Measurements from ENCODE around the gene NCKAP1. TPM values are rescaled to one million over a fixed set of nuclear protein-coding genes. Genes with fewer than 3 reads are reported as not detected.

Gene NCKAP1
- polyA plus RNA-seq, 1 of the 3 experiments (the other 2 are of a cell fraction): 64.0 TPM

DNA sequence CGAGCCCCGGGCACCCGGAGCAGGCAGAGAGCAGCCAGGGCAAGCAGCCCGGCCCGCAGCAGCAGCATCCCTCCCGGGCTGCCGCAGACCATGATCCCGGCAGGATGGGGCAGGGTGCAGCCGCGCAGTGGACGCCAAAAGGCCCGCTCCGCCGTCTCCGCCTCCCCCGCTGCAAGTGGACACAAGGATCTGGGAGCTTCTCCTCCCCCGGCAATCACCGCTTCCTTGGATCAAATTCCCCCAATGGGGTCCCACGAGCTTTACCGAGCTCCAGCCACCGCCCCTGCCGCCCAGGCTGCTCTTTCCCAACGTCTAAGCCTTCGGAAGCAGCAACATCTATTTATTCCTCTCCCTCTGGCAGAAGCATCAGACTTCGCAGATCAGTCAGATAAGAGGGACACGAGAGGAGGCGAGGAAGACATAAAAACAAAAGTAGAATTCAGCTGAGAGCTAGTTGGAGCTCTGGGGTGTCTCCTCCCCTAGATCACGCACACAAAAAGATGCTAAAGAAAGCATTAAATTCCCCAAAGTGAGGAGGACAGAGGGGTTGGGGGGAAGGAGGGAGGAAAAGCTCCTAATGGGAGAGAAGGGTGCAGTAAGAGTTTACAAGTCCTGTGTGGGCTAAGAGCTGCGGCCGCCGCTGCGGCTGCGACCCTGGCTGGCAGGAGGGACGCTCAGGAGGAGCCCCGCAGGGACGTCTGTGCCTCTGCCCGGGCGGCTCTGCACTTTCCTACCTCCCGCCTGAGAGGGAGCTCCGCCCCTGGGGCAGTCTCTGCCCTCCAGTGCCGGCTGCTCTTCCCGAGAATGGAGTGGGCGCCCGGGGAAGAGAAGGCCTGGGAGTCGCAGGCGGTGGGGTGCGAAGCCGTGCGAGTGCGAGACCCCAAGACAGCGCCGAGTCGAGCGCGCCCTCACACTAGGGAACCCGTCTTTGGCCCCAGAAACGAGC lies 171.5 kb downstream of the NCKAP1 start, which contains the start of gene FRZB:
Gene FRZB (minus strand): TSS at position 177 of the 946 bp plus-strand sequence. CDS start 85 bp downstream, at position 92.
- DNase-seq: peak; percentile 84
- Histone ChIP-seq H3K36me3 (replicated peaks in 1 of 2; ENCODE audit: control insufficient read depth in 1 of 2, insufficient read depth in 2 of 2, low read length in 1 of 2) (no peaks in the 10 kb centered on the region), H2AFZ (ENCODE audit: low read depth) (peak within 1 kb of the TSS; percentile 88), H3K9me3 (no peaks in the 10 kb centered on the region), H3F3A (replicated peaks; ENCODE audit: insufficient read depth) (no peaks in the 10 kb centered on the region), H3K9ac (peak within 1 kb of the TSS; percentile 45; the same call in 1 of the 2 replicates), H3K79me2 (ENCODE audit: insufficient read depth) (no peaks in the 10 kb centered on the region), H3K4me3 (ENCODE audit: low read depth in 2 of 2, low read length in 1 of 2) (peak within 1 kb of the TSS; percentile 45 to 61), H3K27me3 (ENCODE audit: insufficient read depth) (no peaks in the 10 kb centered on the region), H3K9me2 (no peaks in the 10 kb centered on the region), H3K27ac (ENCODE audit: low read depth in 2 of 2, low read length in 1 of 2) (peak within 1 kb of the TSS; percentile 31 to 77; a peak in 3 of 4 replicates), H3K4me2 (peak within 1 kb of the TSS; percentile 76), H3K4me1 (ENCODE audit: control insufficient read depth in 1 of 2, insufficient read depth in 2 of 2, low read depth in 1 of 2, low read length in 1 of 2) (peaks cover 0 to 35% of the 10 kb centered on the region in 2 experiments; a peak in 3 of 4 replicates), H4K20me1 (ENCODE audit: insufficient read depth) (no peaks in the 10 kb centered on the region)
- WGBS (ENCODE audit: low lambda C conversion rate): 25% methylated on average over 43 of the region's 57 CpGs
- POLR2A ChIA-PET: interaction anchor here (0.7 to 1.8 kb wide), 6 partner anchors 14 to 113 kb away, joined by 3 to 4 read pairs (median 3); no protein-coding TSS in a partner anchor
- CTCF ChIA-PET: interaction anchor here (1.5 to 5.2 kb wide), 5 partner anchors 25 to 113 kb away, joined by 4 to 29 read pairs (median 5); no protein-coding TSS in a partner anchor
- TF ChIP-seq SMC3 (IDR thresholded peaks at IDR 0.05; ENCODE audit: low read depth, low read length) (no peak), TAF1 (IDR thresholded peaks at IDR 0.05; ENCODE audit: borderline replicate concordance, low read depth, low read length) (peak; percentile 33; the same call in 1 of the 2 replicates), EP300 (IDR thresholded peaks at IDR 0.05; ENCODE audit: borderline replicate concordance in 1 of 2, low read depth in 1 of 2, low read length in 1 of 2) (no peak), GATA2 (CRISPR knock-in tag; IDR thresholded peaks at IDR 0.05) (peak; percentile 71)

DNA sequence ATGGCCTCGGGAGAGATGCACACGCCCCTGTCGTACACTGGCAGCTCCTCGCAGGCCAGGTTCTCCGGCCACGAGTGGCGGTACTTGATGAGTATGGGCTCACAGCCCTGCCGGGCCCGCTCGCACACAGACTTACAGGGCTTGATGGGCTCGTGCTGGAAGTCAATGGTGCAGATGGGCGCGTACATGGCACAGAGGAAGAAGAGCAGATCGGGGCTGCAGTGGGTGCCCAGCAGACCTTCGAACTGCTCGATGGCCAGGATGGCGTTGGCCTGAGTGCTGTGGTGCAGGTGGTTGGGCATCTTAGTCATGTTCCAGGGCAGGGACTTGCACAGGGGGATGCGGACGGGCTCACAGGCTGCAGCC lies 172.2 kb downstream of the NCKAP1 start:
- no peaks in the 10 kb centered on the region for H4K20me1 ChIP-seq (ENCODE audit: insufficient read depth)
- H3K36me3 ChIP-seq (replicated peaks in 1 of 2; ENCODE audit: control insufficient read depth in 1 of 2, insufficient read depth in 2 of 2, low read length in 1 of 2): no peaks in the 10 kb centered on the region
- H3K9ac ChIP-seq: no peak overlapping the region
- H3K4me3 ChIP-seq (ENCODE audit: low read depth in 2 of 2, low read length in 1 of 2): peak overlapping the region; percentile 45 to 61; a peak in 1 of 4 replicates
- H3K9me2 ChIP-seq: no peaks in the 10 kb centered on the region
- ChIA-PET CTCF (interaction anchor here (0.6 to 5.2 kb wide), 4 partner anchors 14 to 114 kb away, joined by 3 to 29 read pairs (median 4); no protein-coding TSS in a partner anchor), POLR2A (interaction anchor here (0.7 kb wide), 1 partner anchor 13 kb away, joined by 3 read pairs; no protein-coding TSS in a partner anchor)
- H2AFZ ChIP-seq (ENCODE audit: low read depth): peak overlapping the region; percentile 88; the same call in 1 of the 2 replicates
- no peaks in the 10 kb centered on the region for H3F3A ChIP-seq (replicated peaks; ENCODE audit: insufficient read depth)
- no peak for DNase-seq
- peaks cover 0 to 35% of the 10 kb centered on the region in 2 experiments; a peak in 3 of 4 replicates for H3K4me1 ChIP-seq (ENCODE audit: control insufficient read depth in 1 of 2, insufficient read depth in 2 of 2, low read depth in 1 of 2, low read length in 1 of 2)
- WGBS (ENCODE audit: low lambda C conversion rate): 77% methylated on average over 13 of the region's 19 CpGs
- no peak overlapping the region for H3K27ac ChIP-seq (ENCODE audit: low read depth in 2 of 2, low read length in 1 of 2)
- peak overlapping the region; percentile 76 for H3K4me2 ChIP-seq
- H3K79me2 ChIP-seq (ENCODE audit: insufficient read depth): no peaks in the 10 kb centered on the region
- no peak for TF ChIP-seq CHD2 (IDR thresholded peaks at IDR 0.05; ENCODE audit: low read length, partially characterized antibody)
- TF ChIP-seq FOXJ3 (CRISPR knock-in tag; IDR thresholded peaks at IDR 0.05): 0 out of 2 replicates have a peak, but pooled peaks have one; percentile 44
- TF ChIP-seq, protein P1, sequence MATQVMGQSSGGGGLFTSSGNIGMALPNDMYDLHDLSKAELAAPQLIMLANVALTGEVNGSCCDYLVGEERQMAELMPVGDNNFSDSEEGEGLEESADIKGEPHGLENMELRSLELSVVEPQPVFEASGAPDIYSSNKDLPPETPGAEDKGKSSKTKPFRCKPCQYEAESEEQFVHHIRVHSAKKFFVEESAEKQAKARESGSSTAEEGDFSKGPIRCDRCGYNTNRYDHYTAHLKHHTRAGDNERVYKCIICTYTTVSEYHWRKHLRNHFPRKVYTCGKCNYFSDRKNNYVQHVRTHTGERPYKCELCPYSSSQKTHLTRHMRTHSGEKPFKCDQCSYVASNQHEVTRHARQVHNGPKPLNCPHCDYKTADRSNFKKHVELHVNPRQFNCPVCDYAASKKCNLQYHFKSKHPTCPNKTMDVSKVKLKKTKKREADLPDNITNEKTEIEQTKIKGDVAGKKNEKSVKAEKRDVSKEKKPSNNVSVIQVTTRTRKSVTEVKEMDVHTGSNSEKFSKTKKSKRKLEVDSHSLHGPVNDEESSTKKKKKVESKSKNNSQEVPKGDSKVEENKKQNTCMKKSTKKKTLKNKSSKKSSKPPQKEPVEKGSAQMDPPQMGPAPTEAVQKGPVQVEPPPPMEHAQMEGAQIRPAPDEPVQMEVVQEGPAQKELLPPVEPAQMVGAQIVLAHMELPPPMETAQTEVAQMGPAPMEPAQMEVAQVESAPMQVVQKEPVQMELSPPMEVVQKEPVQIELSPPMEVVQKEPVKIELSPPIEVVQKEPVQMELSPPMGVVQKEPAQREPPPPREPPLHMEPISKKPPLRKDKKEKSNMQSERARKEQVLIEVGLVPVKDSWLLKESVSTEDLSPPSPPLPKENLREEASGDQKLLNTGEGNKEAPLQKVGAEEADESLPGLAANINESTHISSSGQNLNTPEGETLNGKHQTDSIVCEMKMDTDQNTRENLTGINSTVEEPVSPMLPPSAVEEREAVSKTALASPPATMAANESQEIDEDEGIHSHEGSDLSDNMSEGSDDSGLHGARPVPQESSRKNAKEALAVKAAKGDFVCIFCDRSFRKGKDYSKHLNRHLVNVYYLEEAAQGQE (IDR thresholded peaks at IDR 0.05; ENCODE audit: low read depth, low read length): no peak
- H3K27me3 ChIP-seq (ENCODE audit: insufficient read depth): no peaks in the 10 kb centered on the region
- H3K9me3 ChIP-seq: no peaks in the 10 kb centered on the region

Data from SK-N-SH (cell line).